Measurements from ENCODE around the gene SLC25A34. TPM values are rescaled to one million over a fixed set of nuclear protein-coding genes. Genes with fewer than 3 reads are reported as not detected.

SLC25A34 gene
- polyA plus RNA-seq, 3 donors = 0.08 to 2.7 (median 0.61) TPM

DNA sequence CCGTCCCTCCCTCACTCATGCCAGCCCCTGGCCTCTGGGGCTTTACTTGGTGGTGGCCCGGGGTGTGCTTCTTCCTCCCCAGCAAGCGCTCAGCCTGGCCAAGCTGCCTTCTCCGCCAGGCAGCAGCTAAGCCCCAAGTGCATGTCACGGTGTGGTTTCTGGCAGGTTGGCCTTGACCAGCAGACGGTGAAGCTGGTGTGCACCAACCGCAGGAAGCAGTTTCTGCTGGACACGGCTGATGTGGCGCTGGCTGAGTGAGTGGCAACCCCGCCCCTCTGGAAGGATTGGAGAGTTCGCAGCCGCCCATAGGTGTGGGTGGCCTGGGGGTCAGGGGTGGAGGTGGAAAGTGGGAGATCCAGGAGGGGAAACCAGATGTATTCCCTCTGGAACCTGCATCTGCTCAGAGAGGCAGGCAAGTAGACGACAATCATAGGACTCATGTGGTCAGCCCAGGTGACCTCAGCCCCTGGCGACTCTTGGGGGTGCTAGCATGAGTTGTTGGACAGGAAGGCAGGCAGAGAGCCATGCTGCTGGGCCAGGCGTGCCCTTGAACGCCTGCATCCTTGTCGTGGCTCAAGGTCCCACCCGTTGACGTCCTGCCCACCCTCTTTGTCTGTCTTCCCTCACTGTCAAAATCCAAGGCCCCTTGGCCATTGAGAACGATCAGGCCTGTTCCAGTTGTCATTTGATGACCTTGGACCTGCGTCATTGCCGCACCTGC lies 7.0 kb upstream of the SLC25A34 start:
- Mint-ChIP-seq H3K9me3 (no peaks in the 10 kb centered on the region), H3K27me3 (ENCODE audit: low read depth in 3 of 3) (peaks cover 0 to 3% (median 2%) of the 10 kb centered on the region in 3 donors), H3K4me3 (no peak overlapping the region), H3K36me3 (peaks cover 81 to 98% of the 10 kb centered on the region in 2 donors), H3K27ac (peak overlapping the region in 3 of 7 donors; percentile 19 to 60 (median 41)), H3K4me1 (no peaks in the 10 kb centered on the region)
- Histone ChIP-seq H3K4me2 (replicated peaks; ENCODE audit: extremely low read depth, low read length, poor library complexity, severe bottlenecking) (no peak overlapping the region), H2AFZ (ENCODE audit: insufficient read depth, low read depth, low read length, poor library complexity, severe bottlenecking) (no peak overlapping the region), H3K9me3 (replicated peaks in 1 of 2; ENCODE audit: control insufficient read depth in 1 of 2, insufficient read depth in 1 of 2, low read length in 2 of 2) (no peaks in the 10 kb centered on the region), H3K4me3 (replicated peaks in 1 of 3; ENCODE audit: low read depth in 2 of 3, low read length in 3 of 3) (no peak overlapping the region), H4K20me1 (ENCODE audit: insufficient read depth, low read length) (peaks cover 21% of the 10 kb centered on the region), H3K36me3 (replicated peaks in 1 of 2; ENCODE audit: control insufficient read depth in 1 of 2, insufficient read depth in 2 of 2, low read length in 2 of 2) (peaks cover 95 to 98% of the 10 kb centered on the region in 2 donors), H3K4me1 (ENCODE audit: control insufficient read depth in 1 of 2, insufficient read depth in 2 of 2, low read length in 2 of 2) (no peaks in the 10 kb centered on the region), H3K27ac (ENCODE audit: low read depth in 1 of 2, low read length in 2 of 2) (no peak overlapping the region), H3K27me3 (ENCODE audit: control insufficient read depth in 2 of 2, insufficient read depth in 2 of 2, low read length in 2 of 2) (no peaks in the 10 kb centered on the region), H3K9ac (ENCODE audit: insufficient read depth, low read length, poor library complexity, severe bottlenecking) (no peak overlapping the region), H3K79me2 (ENCODE audit: insufficient read depth, low read length) (no peaks in the 10 kb centered on the region)
- no peak for DNase-seq
- intact Hi-C loops (cut with micrococcal nuclease) = no loop called here
- TF ChIP-seq CTCF (IDR thresholded peaks at IDR 0.05) = no peak
- WGBS (ENCODE audit: insufficient coverage) = 94% methylated on average over 17 of the region's 22 CpGs

DNA sequence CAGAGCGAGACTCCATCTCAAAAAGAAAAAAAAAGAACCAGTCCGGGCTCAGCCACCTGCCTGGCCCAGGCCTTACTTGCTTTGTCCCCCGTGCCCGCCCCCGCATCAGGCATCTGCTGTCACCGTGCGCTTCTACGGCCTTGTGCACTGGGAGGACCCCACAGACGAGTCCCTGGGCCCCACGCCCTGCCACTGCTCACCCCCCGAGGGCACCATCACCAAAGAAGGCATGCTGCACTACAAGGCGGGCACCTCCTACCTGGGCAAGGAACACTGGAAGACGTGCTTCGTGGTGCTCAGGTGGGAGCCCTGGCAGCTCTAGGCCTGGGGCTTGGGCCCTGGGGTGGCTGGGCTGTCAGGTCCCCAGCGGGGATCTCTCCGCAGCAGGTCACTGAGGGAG lies 5.6 kb upstream of the SLC25A34 start:
- no peaks in the 10 kb centered on the region for H3K9me3 ChIP-seq (replicated peaks in 1 of 2; ENCODE audit: control insufficient read depth in 1 of 2, insufficient read depth in 1 of 2, low read length in 2 of 2)
- Mint-ChIP-seq H3K27me3 (ENCODE audit: low read depth in 3 of 3) (peaks cover 0 to 3% (median 2%) of the 10 kb centered on the region in 3 donors), H3K27ac (no peak overlapping the region), H3K4me3 (no peak overlapping the region), H3K9me3 (no peaks in the 10 kb centered on the region), H3K36me3 (peaks cover 78 to 95% of the 10 kb centered on the region in 2 donors), H3K4me1 (no peaks in the 10 kb centered on the region)
- no peak overlapping the region for H3K9ac ChIP-seq (ENCODE audit: insufficient read depth, low read length, poor library complexity, severe bottlenecking)
- WGBS (ENCODE audit: insufficient coverage) = 98% methylated on average over 16 of the region's 16 CpGs
- intact Hi-C loops (cut with micrococcal nuclease) = no loop called here
- no peak overlapping the region for H3K4me3 ChIP-seq (replicated peaks in 1 of 3; ENCODE audit: low read depth in 2 of 3, low read length in 3 of 3)
- TF ChIP-seq CTCF (IDR thresholded peaks at IDR 0.05) = no peak
- no peaks in the 10 kb centered on the region for H3K27me3 ChIP-seq (ENCODE audit: control insufficient read depth in 2 of 2, insufficient read depth in 2 of 2, low read length in 2 of 2)
- H3K36me3 ChIP-seq (replicated peaks in 1 of 2; ENCODE audit: control insufficient read depth in 1 of 2, insufficient read depth in 2 of 2, low read length in 2 of 2) = peaks cover 93 to 99% of the 10 kb centered on the region in 2 donors
- peaks cover 17% of the 10 kb centered on the region for H4K20me1 ChIP-seq (ENCODE audit: insufficient read depth, low read length)
- H3K27ac ChIP-seq (ENCODE audit: low read depth in 1 of 2, low read length in 2 of 2) = no peak overlapping the region
- no peak for DNase-seq
- no peak overlapping the region for H2AFZ ChIP-seq (ENCODE audit: insufficient read depth, low read depth, low read length, poor library complexity, severe bottlenecking)
- no peaks in the 10 kb centered on the region for H3K79me2 ChIP-seq (ENCODE audit: insufficient read depth, low read length)
- no peak overlapping the region for H3K4me2 ChIP-seq (replicated peaks; ENCODE audit: extremely low read depth, low read length, poor library complexity, severe bottlenecking)
- H3K4me1 ChIP-seq (ENCODE audit: control insufficient read depth in 1 of 2, insufficient read depth in 2 of 2, low read length in 2 of 2) = no peaks in the 10 kb centered on the region
